AG04450 (cell line): ENCODE results near the gene SMIM1. TPM values are rescaled to one million over a fixed set of nuclear protein-coding genes. Genes with fewer than 3 reads are reported as not detected.

Source experiments
- CTCF ChIA-PET: fragments of 300-600, 350-600 bp; formaldehyde crosslinking; extraction: SDS; loops from one replicate; lab custom pipeline; 2022; ENCODE audit warnings: antibody characterized with exemption, inconsistent platforms; lab: Charles Lee
- POLR2A ChIA-PET: fragments of 350-600 bp; formaldehyde crosslinking; extraction: SDS; loops from one replicate; lab custom pipeline; 2021; ENCODE audit warnings: antibody characterized with exemption, inconsistent platforms; lab: Yijun Ruan, JAX
- DNase-seq: peaks from one replicate; pipeline ENCODE4 v3.0.0-alpha.2; 2011; ENCODE audit warnings: low read depth, low spot score
- H3K27ac ChIP-seq: one replicate; pipeline ENCODE4 v1.5.1; 2012; ENCODE audit warnings: low read depth, low read length, control low read depth
- H3K27me3 ChIP-seq: one replicate; pipeline ENCODE4 v1.6.0; 2012; ENCODE audit warnings: low read length; ENCODE audit not compliant: control insufficient read depth, insufficient read depth
- H3K4me3 ChIP-seq: 2 replicates; pipeline ENCODE4 v1.5.1; 2011; ENCODE audit warnings: mild to moderate bottlenecking, low read depth, low read length, control low read depth
- H3K9me3 ChIP-seq: 2 replicates; pipeline ENCODE4 v1.5.1; 2012; ENCODE audit warnings: low read length; ENCODE audit not compliant: control insufficient read depth, insufficient read depth
- CTCF ChIP-seq: IDR thresholded peaks from 2 replicates; pipeline ENCODE4 v1.5.1; 2011; ENCODE audit warnings: low read depth, low read length, control low read depth, inconsistent platforms
- polyA plus RNA-seq: library from polyadenylated mRNA; depleted of rRNA; stranded (reverse); fragments of >200 nt; gene quantifications from 2 replicates; pipeline ENCODE4 v1.2.3, GENCODE V29; 2011

SMIM1 gene
- polyA plus RNA-seq, 1 experiment, result 1.1 TPM

GRCh38 chr1:3738943-3739342 lies 33.6 kb upstream of the SMIM1 start:
- POLR2A ChIA-PET, result no interaction called here
- H3K27me3 ChIP-seq, result no peaks in the 10 kb centered on the region
- CTCF ChIA-PET, result interaction anchor here (1.0 kb wide), 1 partner anchor 14 kb away, joined by 3 read pairs; no protein-coding TSS in a partner anchor
- DNase-seq, result no peak
- TF ChIP-seq CTCF, result no peak
- H3K27ac ChIP-seq, result no peak overlapping the region
- H3K9me3 ChIP-seq, result no peaks in the 10 kb centered on the region; the same call in 1 of the 2 replicates
- H3K4me3 ChIP-seq, result no peak overlapping the region

GRCh38 chr1:3740042-3740441 lies 32.5 kb upstream of the SMIM1 start:
- ChIA-PET CTCF (no interaction called here), POLR2A (no interaction called here)
- no peak overlapping the region for H3K4me3 ChIP-seq
- no peak for TF ChIP-seq CTCF
- no peak overlapping the region for H3K27ac ChIP-seq
- no peaks in the 10 kb centered on the region; the same call in 1 of the 2 replicates for H3K9me3 ChIP-seq
- no peaks in the 10 kb centered on the region for H3K27me3 ChIP-seq
- DNase-seq, result no peak

- no peaks in the 10 kb centered on the region; the same call in 1 of the 2 replicates for H3K9me3 ChIP-seq
- DNase-seq, result no peak
- no peak overlapping the region for H3K27ac ChIP-seq
- CTCF ChIA-PET, result no interaction called here
- POLR2A ChIA-PET, result no interaction called here
- H3K27me3 ChIP-seq, result peaks cover 3% of the 10 kb centered on the region
- H3K4me3 ChIP-seq, result no peak overlapping the region
- TF ChIP-seq CTCF, result no peak
These were observed 31.8 kb upstream of the SMIM1 start for GRCh38 chr1:3740752-3741151.

GRCh38 chr1:3741566-3742438 lies 30.7 kb upstream of the SMIM1 start:
- CTCF ChIA-PET, result no interaction called here

More at GRCh38 chr1:3741566-3742438, 30.7 kb upstream of the SMIM1 start:
- no peak overlapping the region for H3K4me3 ChIP-seq
- DNase-seq, result no peak
- H3K27ac ChIP-seq, result no peak overlapping the region
- H3K27me3 ChIP-seq, result peaks cover 13% of the 10 kb centered on the region
- POLR2A ChIA-PET, result no interaction called here
- H3K9me3 ChIP-seq, result no peaks in the 10 kb centered on the region; the same call in 1 of the 2 replicates
- TF ChIP-seq CTCF, result no peak
